ENCODE measurements around the gene AMN1.

Gene AMN1

DNA sequence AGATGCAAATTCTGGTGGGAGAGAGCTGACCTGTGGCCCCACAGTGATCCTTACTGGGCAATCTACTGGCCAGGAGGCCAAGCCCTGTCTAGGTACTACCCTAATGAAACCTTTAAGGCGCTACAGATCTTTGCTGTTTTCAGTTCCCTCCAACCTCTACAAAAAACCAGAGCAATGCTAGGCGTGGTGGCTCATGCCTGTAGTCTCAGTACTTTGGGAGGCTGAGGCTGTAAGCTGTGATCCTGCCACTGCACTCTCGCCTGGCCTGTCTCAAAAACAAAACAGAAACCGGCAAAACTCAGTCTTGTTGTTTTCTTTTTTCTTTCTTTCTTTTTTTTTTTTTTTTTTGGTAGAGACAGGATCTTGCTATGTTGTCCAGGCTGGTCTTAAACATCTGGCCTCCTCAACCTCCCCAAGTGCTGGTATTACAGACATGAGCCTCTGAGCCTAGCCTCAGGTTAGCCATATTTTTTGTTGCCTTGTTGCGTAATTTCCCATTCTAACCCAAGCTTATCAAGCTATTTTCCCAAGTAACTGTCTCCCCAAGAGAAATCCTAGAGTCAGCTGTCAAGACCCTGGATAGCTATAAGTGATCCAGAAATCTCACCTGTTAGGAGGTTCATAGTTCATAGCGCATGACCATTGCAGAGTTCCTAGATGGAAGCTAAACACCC is 66.5 kb downstream of the AMN1 start:
- DNase-seq (ENCODE audit: low spot score), result peak; percentile 11
- TF ChIP-seq, protein P1, sequence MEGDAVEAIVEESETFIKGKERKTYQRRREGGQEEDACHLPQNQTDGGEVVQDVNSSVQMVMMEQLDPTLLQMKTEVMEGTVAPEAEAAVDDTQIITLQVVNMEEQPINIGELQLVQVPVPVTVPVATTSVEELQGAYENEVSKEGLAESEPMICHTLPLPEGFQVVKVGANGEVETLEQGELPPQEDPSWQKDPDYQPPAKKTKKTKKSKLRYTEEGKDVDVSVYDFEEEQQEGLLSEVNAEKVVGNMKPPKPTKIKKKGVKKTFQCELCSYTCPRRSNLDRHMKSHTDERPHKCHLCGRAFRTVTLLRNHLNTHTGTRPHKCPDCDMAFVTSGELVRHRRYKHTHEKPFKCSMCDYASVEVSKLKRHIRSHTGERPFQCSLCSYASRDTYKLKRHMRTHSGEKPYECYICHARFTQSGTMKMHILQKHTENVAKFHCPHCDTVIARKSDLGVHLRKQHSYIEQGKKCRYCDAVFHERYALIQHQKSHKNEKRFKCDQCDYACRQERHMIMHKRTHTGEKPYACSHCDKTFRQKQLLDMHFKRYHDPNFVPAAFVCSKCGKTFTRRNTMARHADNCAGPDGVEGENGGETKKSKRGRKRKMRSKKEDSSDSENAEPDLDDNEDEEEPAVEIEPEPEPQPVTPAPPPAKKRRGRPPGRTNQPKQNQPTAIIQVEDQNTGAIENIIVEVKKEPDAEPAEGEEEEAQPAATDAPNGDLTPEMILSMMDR (IDR thresholded peaks at IDR 0.05; ENCODE audit: extremely low read depth, missing control alignments), result no peak

DNA sequence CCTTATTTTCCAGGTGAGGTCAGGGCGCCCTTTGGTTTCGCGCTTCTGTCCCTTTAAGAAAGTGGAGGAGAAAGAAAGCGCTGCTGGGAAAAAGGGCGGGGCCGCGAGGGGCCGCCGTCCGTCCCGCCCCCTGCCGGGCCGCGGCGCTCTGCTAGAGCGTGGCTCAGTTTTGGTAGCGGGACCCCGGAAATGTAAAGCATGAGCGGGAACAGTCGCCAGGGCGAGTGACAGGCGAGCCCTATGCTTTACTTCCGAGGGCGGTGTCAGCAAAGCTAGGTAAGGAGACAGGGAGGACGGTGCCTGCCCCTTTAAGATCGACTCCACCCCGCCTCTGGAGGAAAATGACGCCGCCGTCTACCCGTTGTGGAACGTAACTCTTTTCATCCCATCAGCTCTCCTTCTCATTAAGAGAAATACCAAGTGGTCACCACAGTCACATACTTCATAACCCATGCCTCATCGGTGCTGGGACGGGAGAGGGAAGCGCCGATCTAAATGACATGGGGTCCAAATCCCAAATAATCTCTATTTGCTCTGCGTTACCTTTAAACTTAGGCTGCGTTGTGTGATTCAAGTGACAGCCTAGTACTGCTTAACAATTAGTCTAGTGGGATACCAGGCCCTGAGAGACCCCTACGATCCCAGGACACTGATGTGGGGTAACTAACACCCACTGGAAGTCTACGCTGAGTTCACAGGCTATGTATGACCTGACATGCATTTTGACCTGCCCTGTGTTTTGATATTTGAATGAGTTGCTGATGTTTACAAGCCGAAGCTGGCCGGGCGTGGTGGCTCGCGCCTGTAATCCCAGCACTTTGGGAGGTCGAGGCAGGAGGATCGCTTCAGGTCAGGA is 69.5 kb downstream of the AMN1 start, which contains the start of gene ETFBKMT:
TSS of gene ETFBKMT (plus strand) at position 602 of the 856 bp plus-strand sequence. CDS start 2,266 bp downstream, outside the sequence.
- peak; percentile 88 for DNase-seq (ENCODE audit: low spot score)
- TF ChIP-seq, protein P1 (IDR thresholded peaks at IDR 0.05; ENCODE audit: extremely low read depth, missing control alignments), result peak; percentile 4

DNA sequence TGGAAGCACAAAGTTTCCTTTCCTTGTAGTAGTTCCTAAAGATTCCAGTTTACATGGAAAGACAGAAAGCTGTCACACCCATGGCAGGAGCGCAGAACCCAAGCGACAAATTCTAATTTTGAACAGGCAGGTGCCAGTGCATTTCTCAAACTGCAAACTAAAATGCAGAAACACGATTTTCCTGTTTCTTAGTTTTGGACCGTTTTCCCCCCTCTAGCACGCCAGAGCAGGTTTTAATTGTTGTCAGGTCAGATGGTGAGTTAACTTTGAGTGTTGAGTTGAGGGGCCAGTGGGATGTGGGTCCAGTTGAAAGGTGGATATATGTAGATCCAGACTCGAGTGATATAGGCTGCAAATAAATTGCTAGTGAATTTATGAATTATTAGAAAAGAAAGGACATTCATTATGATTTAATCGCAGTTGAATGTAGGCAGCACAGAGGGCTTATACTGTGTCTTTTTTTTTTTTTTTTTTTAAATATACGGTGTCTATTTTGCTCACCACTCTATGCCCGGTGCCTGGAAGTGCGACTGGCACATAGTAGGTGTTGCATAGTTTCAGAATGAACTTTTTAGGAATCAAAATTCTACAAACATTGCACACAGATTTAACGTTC is 70.2 kb downstream of the AMN1 start:
- TF ChIP-seq, protein P1 (IDR thresholded peaks at IDR 0.05; ENCODE audit: extremely low read depth, missing control alignments), result no peak
- no peak for DNase-seq (ENCODE audit: low spot score)

DNA sequence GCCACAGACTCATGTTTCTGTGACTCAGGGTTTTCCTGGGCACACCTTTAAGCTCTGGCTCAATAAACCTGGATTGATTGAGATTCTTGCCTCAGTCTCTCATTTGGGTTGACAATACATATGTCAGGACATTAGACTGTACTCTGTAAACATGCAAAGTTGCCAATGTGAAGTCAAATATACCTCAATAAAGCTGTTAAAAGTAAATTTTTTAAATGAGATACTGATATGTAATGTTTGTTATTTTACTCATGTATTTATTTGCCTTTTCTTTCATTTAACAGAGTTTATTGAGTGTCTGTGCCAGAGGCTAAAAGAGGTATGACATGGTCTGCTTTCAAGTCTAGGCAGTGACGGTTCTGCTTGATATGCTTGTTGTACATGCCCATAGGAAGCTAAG is 73.0 kb downstream of the AMN1 start:
- no peak for DNase-seq (ENCODE audit: low spot score)
- TF ChIP-seq, protein P1 (IDR thresholded peaks at IDR 0.05; ENCODE audit: extremely low read depth, missing control alignments), result no peak

DNA sequence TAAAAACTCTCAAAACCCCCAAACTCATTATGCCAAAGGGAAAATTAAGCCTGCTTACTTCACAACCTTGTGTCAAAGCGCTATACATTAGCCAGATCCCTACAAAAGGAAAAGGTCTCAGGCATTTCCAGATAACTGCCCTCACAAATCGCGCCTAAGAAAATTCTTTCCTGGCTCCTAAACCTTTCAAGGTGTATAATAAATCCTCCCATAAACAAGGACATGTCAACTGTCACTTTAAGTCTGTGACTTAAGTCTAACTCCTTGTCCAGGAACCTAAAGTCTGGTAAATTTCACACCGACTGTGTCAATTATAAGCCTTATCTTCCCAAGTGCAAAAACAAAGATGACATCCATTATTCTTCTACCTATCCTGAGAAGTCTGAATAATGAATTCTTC is 73.6 kb downstream of the AMN1 start:
- DNase-seq (ENCODE audit: low spot score), result no peak
- TF ChIP-seq, protein P1 (IDR thresholded peaks at IDR 0.05; ENCODE audit: extremely low read depth, missing control alignments), result no peak

DNA sequence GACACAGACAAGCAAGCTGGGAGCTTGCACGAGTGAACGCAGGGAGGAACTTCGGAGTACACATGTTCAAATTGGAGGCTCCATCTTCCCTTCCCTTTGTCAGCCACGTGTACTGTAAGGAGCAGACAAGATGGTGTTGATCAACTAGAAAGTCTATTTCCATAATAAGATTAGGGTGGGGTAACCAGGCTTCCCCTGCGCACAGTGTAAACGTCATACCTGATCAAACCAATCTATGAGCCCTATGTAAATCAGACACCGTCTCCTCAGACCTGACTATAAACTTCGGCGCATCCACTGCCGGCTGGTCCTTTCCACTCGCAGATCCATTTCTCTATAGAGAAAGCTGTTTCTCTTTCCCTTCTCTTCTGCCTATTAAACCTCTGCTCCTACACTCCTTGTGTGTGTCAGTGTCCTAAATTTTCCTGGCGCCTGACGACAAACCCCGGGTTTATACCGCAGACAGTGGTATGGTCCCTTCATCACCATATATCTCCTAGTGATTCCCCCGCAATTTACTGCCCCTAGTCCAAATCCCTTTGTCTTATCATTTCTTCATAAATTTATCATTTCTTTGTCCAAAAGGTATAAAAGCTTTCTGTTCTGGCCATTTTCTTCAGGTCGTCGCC is 76.8 kb downstream of the AMN1 start:
- no peak for DNase-seq (ENCODE audit: low spot score)
- TF ChIP-seq, protein P1 (IDR thresholded peaks at IDR 0.05; ENCODE audit: extremely low read depth, missing control alignments), result no peak

All from GM20000 (cell line).